Hindlimb muscle (tissue), 1 donor: ENCODE measurements around the gene TRPM3. TPM values are rescaled to one million over a fixed set of nuclear protein-coding genes. Genes with fewer than 3 reads are reported as not detected.

ENCODE experiments used
- DNase-seq: peaks from one replicate; pipeline ENCODE4 v3.0.0-alpha.2; 2013
- polyA plus RNA-seq: library from polyadenylated mRNA; unstranded; fragments of 120-200 nt; gene quantifications from one replicate; pipeline ENCODE4 v1.2.1, GENCODE V29; 2013; ENCODE audit not compliant: insufficient read length

The TRPM3 gene
- 0.25 TPM for polyA plus RNA-seq

DNA sequence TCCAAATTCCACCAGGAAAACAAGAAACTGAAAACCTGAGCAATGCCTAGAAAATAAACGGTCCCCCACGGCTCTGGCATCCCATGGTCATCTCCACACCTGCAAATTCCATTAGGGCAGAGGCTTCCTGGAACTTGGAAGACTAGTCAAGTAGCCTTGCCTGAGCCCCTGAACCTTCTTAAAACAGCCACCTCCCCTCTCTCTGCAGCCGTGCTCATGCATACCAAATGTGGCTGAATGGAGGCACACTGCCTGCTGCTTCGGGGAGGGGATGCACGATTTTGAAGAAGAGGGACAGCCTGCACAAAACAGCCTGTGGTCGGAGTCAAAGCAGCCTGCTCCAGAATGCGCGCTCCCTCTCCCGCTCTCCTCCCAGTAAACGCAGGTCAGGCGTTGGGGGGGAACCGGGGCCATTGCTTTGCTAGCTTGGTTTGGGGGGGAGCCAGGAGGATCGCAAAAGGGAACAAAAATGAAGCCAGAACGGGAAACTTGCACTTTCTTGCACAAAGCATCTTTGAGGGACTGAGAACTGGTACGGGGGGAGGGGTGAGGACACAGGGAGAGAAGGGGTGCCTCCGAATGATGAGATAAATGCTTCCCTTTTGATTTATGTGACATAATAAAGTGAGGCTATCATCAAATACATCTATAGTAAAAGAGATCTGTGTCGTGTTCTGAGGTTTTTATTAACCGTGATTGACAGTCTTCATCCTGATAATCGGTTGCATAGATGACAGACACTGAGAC lies at the start of gene TRPM3:
Gene TRPM3, minus strand, starts transcription at position 347 of the 747 bp plus-strand sequence. Its CDS starts 267 bp downstream, at position 80.
- no peak for DNase-seq

- no peak for DNase-seq
Observed at GRCh38 chr9:71168418-71168817, 47.0 kb upstream of the TRPM3 start.

GRCh38 chr9:71162126-71162525 lies 40.7 kb upstream of the TRPM3 start:
- DNase-seq, result no peak

DNA sequence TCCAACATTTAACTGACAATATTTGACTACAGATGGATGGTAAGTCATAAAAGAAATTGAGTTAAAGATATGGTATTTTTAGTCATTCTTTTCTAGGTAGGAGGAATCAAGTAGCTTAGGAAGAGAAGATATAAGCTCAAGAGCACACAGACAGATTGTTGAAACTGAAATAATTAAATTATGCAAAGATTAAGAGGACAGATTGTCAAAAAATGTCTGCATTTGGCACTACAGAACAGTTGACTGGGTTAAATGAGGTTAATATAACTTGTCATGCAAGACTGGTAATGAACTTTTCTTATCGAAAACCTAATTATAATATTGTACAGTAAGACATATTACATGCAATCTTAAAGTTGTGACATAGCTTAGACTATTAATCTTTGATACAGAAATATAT lies 36.3 kb upstream of the TRPM3 start:
- DNase-seq, result no peak

- DNase-seq, result no peak
Observed at GRCh38 chr9:71147368-71147767, 25.9 kb upstream of the TRPM3 start.

DNA sequence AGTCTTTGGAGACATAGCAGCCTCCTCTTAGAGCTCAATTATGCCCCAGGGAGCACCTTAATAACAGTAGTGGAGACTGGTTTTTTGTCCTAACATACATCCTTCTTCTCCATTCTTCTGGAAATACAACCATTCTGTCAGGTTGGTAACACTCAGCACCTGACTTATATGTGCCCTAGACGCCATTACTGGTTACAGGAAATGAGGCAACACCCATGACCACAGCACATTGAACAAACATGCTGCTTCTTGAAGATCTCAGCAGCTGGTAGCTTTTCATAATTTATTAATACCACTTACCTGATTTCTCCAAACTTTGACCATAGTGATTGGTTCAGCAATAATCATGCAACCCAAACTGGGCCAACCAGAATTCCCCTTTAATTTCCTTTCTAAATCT lies 25.1 kb upstream of the TRPM3 start:
- no peak for DNase-seq

GRCh38 chr9:71145179-71145578 lies 23.8 kb upstream of the TRPM3 start:
- no peak for DNase-seq

- DNase-seq, result no peak
Observed at GRCh38 chr9:71144495-71144894, 23.1 kb upstream of the TRPM3 start.

DNA sequence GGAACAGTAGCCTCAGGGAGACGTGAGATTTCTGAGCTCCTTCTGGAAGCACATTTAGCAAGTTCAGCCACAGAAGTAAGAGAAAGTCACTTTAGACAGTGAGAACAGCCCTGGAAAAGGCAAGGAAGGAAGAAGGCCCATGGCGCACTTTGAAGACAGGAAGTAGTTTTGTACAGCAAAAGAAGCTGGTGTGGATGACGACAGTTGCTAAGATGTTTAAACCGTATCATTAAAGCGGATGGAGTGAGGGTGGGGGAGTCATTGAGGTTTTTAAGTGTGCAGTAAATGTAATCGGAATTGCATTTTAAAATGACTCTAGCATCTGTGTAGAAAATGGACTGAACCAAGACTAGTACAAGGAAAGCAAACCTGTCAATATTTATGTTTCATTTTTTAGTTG lies 15.3 kb upstream of the TRPM3 start:
- DNase-seq, result no peak

DNA sequence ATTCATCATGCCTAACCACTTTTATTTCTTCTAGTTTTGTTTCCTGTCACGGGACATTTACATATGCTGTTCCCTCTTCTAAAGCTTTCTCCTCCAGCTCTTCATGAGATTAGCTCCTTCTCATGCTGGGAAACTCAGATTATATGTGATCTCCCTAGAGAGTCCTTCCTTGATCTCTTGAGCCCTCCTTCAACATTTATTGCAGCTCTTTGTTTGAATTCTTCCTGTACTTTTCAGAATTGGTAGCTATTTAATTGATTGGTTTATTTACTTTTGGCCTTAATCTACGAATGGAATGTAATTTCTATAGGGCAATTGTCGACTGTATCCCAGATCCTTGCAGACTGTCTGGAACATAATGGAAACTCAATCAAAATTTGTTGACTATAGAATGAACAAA lies 9.7 kb upstream of the TRPM3 start:
- no peak for DNase-seq

DNA sequence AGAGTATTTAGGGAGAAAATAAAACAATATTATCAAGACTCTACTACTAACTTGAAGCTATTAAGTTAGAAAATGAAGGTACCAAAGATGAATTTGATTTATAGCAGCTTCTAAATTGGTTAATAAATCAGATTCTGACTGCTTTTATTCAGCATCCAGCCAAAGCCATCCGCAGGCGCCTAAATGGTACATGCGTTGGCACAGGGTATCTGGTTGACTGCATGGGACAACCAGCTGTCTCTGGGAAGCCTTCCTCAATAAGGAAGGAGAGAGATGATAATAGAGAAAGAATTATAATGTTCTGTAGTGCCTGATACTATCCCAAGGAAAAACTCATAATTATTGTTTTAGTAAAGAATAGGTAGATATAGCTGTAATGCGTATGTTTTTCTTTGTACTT lies 9.1 kb upstream of the TRPM3 start:
- no peak for DNase-seq

DNA sequence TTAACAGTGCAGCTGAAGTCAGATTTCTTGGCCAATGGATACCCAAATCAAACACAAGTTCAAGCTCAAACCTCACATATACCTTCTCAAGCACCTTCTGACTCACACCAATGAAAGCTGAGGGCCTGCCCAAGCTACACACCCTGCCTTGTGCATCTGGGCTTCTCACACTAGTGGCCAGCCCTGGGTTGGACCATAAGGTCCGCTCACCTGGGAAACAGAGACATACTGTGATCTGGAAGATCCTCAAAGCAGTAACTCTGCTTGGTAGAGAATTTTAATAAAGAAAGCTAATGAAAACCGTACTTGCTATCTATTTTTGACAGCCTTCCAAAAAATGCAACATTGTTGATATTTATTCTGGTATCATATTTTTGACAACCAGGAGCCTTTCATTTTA lies 7.4 kb upstream of the TRPM3 start:
- DNase-seq, result no peak

DNA sequence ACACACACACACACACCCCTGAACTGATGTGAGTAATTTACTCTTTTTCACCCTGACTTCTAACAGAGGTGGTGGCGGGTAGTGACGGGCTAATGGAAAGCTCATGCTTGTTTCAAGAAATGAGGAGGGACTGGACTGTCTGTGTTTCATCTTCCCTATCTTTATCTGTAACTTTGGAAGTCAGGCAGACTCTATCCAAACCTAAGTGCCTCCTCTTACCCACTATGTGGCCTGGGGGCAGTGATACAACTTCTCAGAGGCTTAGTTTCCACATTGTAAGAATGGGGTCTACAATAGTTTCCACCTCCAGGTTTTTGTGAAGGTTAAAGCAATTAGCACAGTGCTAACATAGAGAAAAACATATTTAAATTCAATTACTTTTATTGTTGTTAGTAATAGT lies 5.9 kb upstream of the TRPM3 start:
- DNase-seq, result no peak

GRCh38 chr9:71122421-71122820 lies 1.0 kb upstream of the TRPM3 start:
- DNase-seq, result no peak

- DNase-seq, result no peak
Observed at GRCh38 chr9:71122022-71122275, 528 bp upstream of the TRPM3 start.

GRCh38 chr9:71120501-71121247 lies 747 bp downstream of the TRPM3 start:
- DNase-seq, result no peak

GRCh38 chr9:71119746-71120145 lies 1.7 kb downstream of the TRPM3 start:
- no peak for DNase-seq

DNA sequence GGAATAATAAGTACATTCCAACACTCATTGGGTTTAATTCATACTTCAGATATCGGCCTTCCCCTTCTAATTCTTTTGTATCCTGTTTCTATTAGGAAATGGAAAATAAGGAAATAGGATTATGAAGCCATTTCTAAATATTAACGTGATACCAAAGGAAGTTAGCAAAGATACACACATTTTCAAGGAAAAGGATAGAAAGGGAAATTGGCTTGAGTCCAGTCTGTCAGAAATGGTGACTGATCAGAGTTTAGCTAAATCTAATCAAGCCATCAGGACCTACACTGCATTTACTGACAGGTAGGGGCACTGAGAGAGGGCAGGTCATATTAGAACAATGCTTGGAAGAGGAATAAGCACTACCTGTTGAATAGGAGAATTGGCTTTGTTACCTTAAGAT lies 3.1 kb downstream of the TRPM3 start:
- DNase-seq, result no peak

DNA sequence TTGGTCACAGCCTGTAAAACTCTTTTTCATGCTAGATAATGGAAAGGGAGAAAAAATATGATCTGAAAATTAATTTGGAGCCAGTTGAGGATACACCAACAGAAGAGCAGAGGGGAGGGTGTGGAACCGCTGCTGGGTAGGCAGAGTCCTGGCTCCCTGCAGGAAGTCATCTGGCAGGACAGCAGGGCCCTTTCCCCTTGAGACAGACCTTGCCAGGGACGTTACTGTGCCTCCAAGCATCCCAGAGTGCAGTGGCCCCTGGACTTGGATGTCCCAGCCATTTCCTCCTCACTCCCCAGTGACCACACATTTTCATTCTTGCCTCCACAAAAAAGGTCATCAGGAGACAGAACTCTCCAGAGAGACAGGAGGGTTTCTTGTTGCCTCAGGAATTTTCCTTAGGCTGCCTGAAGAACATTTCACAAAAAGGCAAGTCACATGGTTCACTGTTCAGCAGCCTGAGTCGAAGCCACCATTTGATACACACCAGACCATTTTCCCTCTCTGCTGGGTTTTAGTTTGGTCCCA lies 5.9 kb downstream of the TRPM3 start:
- DNase-seq, result no peak

GRCh38 chr9:71112866-71113265 lies 8.6 kb downstream of the TRPM3 start:
- DNase-seq, result no peak

DNA sequence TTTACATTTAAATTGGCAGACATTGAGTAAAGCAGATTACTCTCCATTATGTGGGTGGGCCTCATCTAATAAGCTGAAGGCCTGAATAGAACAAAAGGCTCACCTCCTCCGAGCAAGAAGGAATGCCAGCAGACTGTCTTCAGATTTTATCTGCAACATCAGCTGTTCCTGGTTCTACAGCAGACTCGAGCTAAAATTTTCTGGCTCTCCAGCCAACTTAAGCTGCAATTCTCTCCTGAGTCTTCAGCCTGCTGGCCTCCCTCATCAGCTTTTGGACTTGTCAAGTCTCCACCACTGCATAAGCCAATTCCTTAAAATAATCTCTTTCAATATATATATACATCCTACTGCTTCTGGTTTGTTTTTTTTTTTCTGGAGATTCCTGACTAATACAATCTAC lies 12.5 kb downstream of the TRPM3 start:
- DNase-seq, result no peak

GRCh38 chr9:71106992-71107391 lies 14.4 kb downstream of the TRPM3 start:
- DNase-seq, result no peak

GRCh38 chr9:71105192-71105591 lies 16.2 kb downstream of the TRPM3 start:
- no peak for DNase-seq

DNA sequence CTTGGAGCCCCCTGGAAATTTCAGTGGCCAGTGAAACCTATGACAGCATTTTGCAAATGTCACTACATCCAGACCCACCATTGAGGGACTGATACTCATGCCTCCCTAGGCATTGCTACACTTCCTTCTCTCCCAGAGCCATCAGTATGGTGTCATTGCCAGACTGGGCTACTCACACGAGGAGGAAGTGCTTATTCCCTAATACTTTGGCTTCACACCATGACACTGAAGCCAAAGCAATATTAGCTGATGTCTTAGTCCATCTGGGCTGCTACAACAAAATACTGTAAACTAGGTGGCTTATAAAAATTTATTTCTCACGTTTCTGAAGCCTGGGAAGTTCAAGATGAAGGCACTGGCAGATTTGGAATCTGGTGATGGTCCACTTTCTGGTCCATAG lies 22.6 kb downstream of the TRPM3 start:
- DNase-seq, result no peak
